ENCODE data around the gene NME3.

NME3 gene

DNA sequence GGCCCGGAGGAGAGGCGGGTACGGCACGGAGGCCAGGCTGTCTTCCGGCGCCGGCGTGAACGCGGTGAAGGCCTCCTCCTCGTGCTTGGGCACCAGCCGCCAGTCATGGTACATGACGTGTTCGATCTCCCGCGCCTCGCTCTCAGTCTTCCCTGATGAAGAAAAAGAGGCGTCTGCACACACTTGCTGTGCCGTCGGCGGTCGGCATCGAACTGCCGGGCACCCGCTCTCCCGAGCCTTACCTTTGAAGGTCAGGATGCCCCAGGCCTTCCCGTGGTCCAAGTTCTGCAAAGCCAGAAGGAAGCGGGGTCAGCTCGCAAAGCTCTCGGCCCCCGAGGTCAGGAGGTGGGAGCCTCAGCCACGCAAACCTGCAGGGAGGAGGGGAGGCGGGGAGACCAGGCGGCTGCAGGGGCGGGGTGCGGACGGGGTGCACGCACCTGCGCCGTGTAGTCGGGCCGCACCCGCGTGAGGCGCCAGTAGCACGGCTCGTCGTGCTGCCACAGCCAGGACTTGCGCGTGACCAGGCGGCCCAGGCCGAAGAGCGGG, 1.1 kb upstream of the NME3 start, which contains the start of gene EME2:
TSS of gene EME2 (plus strand) at position 449 of the 546 bp plus-strand sequence. CDS start 418 bp downstream, outside the sequence.
- peak within 1 kb of the TSS; percentile 98 for H3K4me3 ChIP-seq (ENCODE audit: low read depth, low read length)
- TF ChIP-seq, protein P1, sequence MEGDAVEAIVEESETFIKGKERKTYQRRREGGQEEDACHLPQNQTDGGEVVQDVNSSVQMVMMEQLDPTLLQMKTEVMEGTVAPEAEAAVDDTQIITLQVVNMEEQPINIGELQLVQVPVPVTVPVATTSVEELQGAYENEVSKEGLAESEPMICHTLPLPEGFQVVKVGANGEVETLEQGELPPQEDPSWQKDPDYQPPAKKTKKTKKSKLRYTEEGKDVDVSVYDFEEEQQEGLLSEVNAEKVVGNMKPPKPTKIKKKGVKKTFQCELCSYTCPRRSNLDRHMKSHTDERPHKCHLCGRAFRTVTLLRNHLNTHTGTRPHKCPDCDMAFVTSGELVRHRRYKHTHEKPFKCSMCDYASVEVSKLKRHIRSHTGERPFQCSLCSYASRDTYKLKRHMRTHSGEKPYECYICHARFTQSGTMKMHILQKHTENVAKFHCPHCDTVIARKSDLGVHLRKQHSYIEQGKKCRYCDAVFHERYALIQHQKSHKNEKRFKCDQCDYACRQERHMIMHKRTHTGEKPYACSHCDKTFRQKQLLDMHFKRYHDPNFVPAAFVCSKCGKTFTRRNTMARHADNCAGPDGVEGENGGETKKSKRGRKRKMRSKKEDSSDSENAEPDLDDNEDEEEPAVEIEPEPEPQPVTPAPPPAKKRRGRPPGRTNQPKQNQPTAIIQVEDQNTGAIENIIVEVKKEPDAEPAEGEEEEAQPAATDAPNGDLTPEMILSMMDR (IDR thresholded peaks at IDR 0.05; ENCODE audit: insufficient read depth, low read depth, low read length, missing control alignments) = no peak
- peak; percentile 54 for DNase-seq (ENCODE audit: low read depth)

DNA sequence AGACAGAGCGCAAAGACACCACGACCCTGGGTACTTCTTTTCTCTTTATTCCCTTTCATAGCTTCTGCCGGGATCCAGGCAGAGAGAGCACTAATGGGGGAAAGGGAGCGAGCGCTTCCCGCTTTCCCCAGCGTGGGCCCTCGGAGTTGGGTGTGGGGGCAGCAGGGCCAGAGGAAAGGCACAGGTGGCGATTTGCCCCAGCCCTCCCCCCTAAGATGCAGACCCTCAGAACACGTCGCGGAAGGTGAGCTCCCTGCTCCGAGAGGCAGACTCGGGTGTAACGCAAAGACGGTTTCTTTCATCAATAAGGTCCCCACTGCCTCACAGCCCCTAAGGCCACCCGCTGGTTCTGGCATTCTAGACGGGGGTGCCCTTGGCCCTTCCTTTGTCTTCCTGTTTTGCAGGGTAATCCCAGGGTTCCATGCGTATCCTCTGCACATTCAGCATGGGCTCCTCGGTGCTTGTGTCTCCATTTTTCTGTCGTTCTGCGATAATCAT, 570 bp upstream of the NME3 start:
- peak overlapping the region; percentile 98 for H3K4me3 ChIP-seq (ENCODE audit: low read depth, low read length)
- TF ChIP-seq, protein P1 (IDR thresholded peaks at IDR 0.05; ENCODE audit: insufficient read depth, low read depth, low read length, missing control alignments) = no peak
- no peak for DNase-seq (ENCODE audit: low read depth)

DNA sequence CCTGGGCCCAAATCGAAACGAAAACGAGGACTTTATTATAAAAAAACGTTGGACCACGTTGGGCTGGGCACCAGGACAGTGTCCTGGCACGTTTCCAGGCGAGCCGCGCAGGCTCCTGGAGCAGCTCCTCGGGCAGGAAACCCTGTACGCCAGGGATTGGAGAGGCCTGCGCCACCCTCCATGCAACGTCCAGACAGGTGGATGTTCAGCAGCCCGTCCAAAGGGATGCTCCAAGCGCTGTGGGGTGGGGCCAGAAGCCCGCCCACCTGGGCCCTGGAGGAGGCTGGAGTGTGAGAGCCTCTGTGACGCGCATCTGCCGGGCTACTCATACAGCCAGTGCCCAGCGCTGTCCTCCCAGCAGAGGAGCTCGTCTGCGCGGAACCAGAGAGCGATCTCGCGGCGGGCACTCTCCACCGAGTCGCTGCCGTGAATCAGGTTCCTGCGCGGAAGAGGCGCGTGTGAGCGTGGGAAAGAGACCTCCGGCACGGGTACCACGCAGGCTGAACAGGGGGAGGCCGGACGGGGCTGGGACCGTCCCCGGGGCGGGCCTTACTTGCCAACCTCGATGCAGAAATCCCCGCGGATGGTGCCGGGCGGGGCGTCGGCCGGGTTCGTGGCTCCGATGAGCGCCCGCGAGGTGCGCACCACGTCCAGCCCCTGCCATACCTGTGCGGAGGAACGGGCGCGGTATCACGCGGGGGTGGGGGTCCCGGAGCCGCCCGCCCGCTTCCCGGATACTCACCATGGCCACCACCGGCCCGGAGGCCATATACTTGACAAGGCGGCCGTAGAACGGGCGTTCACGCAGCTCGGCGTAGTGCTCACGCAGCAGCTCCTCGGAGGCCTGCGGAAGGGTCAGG, 785 bp downstream of the NME3 start:
- DNase-seq (ENCODE audit: low read depth) = peak; percentile 69
- peak overlapping the region; percentile 98 for H3K4me3 ChIP-seq (ENCODE audit: low read depth, low read length)
- TF ChIP-seq, protein P1 (IDR thresholded peaks at IDR 0.05; ENCODE audit: insufficient read depth, low read depth, low read length, missing control alignments) = no peak

DNA sequence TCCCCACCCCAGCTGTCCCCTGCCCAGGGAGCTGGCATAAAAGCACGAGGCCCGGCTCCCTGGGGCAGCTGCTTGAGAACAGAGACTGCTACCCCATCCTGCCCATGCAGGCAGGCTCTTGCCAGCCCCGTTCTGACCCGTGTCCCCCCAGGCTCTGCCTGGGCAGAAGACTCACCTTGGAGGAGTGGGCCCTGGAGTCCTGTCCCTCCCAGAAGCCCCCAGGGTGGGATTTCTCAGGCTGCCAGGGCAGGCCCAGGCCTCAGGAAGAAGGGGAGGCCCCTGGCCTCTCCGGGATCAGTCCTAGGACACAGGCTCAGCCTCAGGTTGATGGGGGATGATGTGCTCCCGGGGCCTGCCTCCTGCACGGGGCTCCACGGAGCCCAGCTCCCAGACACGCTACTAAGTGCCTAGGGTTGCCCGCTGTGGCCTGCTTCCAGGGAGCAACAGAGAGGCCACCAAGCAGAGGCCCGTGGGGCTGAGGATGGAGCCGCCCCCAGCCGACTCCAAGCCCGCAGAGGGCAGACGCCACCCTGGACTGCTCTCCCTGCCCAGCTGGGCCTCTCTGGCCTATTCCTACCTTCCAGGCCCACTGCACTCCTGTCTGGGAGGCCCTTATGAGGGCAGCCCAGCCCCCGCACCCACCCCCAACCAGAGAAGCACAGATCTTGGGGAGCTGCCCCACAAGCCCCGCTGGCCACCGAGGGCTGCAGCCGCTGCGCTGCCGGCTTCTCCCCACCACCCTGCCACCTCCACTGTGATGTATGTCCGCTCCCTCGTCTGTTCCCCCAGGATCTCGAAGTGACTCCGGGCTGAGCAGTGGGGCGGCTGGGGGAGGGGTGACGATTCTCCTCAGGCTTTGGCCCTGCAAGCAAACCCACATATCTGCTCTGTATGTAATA, 1.7 kb downstream of the NME3 start:
- H3K4me3 ChIP-seq (ENCODE audit: low read depth, low read length) = 0 out of 2 replicates have a peak overlapping the region, but pooled peaks have one; percentile 98
- DNase-seq (ENCODE audit: low read depth) = no peak
- TF ChIP-seq, protein P1 (IDR thresholded peaks at IDR 0.05; ENCODE audit: insufficient read depth, low read depth, low read length, missing control alignments) = no peak

DNA sequence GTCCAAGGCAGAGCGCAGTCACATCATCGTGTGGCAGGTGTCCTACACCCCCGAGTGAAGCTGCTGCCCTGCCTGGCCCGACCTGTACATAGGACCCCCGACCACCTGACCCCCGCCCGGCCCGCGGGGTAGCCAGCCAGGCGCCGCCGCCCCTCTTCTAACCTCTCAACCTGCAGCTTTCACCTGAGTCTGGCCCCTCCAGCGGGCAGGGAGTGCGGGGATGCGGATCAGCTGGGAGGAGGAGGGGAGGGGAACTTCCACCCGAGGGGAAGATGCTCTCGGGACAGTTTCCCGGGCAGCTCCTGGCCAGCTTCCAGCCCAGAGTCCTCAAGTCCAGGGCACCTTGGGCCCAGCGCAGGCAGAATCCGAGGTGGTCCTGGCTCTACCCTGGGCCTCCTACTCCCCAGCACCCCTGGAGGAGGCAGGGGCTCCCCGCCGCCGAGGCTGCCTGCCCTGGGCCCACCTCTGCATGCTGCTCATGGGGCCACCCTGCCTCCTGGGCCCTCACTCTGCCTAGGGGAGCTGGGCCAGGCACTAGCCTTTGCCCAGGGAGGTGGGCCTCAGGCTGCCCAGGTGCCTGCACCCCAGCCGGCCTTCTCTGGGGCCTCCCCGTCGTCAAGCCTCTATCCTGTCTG, 2.5 kb downstream of the NME3 start:
- TF ChIP-seq, protein P1 (IDR thresholded peaks at IDR 0.05; ENCODE audit: insufficient read depth, low read depth, low read length, missing control alignments) = no peak
- no peak overlapping the region for H3K4me3 ChIP-seq (ENCODE audit: low read depth, low read length)
- DNase-seq (ENCODE audit: low read depth) = no peak

Data from GM12865 (cell line).